ENCODE measurements around the gene RTL10. TPM values are rescaled to one million over a fixed set of nuclear protein-coding genes. Genes with fewer than 3 reads are reported as not detected.

Gene RTL10
- total and polyA plus RNA-seq, 2 of the 4 experiments (the other 2 are of a cell fraction), result 8.6 to 12.1 TPM

DNA sequence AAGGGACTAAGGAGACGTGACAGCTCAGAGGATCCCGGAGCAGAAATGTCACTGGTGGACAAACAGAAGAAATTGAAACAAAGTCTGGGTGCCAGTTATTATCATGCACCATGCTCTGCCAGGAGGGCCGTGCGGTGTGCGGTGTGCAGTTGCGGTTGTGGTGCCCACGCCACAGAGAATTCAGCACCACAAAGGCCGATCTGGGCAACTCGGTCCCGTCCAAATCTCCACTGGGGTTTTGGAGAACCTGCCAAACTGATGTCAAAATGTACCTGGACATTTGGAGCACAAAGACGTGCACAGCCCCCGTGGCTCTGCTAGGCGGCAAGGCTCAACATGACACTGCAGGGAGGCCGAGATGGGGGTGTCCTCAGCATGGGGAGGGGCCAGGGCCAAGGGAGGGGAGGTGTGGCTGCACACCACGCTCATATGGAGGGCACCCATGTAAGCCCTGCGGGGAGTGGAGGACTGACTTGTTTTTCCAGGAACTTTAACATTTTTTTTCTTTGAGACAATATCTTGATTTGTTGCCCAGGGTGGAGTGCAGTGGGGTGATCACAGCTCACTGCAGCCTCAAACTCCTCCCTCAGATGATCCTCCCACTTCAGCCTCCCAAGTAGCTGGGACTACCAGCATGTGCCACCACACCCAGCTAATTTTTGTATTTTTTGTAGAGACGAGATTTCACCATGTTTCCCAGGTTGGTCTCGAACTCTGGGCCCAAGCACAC lies 39.4 kb downstream of the RTL10 start:
- DNase-seq, result no peak
- dilution Hi-C loops (cut with HindIII; ENCODE audit: low sequenced_read_pairs, unreplicated experiment) (no loop called here), intact Hi-C loops (cut with micrococcal nuclease) (no loop called here), in situ Hi-C loops (cut with MboI; ENCODE audit: low sequenced_read_pairs) (no loop called here)
- Histone ChIP-seq H4K91ac (ENCODE audit: insufficient read depth, low read depth, low read length) (no peak overlapping the region), H3K56ac (ENCODE audit: extremely low read depth, insufficient read depth, low read length) (no peak overlapping the region), H2AK9ac (replicated peaks; ENCODE audit: low read depth, low read length, poor library complexity) (no peak overlapping the region), H3K14ac (replicated peaks; ENCODE audit: low read depth, low read length) (no peak overlapping the region), H2AK5ac (ENCODE audit: low read depth, low read length) (no peak overlapping the region), H4K8ac (ENCODE audit: low read depth in 2 of 2, low read length in 2 of 2) (no peak overlapping the region), H3K9me1 (ENCODE audit: insufficient read depth, low read length) (peaks cover 7% of the 10 kb centered on the region; the same call in 1 of the 2 replicates), H3K4me3 (ENCODE audit: insufficient read depth, low read depth, low read length) (no peak overlapping the region), H2BK20ac (ENCODE audit: low read depth, low read length) (no peak overlapping the region), H4K20me1 (ENCODE audit: insufficient read depth, low read length) (0 out of 2 replicates have a peak, but pooled peaks cover 5% of the 10 kb centered on the region), H2BK5ac (ENCODE audit: low read depth, low read length, poor library complexity, severe bottlenecking) (no peak overlapping the region), H3K9ac (ENCODE audit: low read depth, low read length) (no peak overlapping the region), H4K5ac (ENCODE audit: low read depth, low read length) (no peak overlapping the region), H3K27me3 (ENCODE audit: control insufficient read depth, insufficient read depth, low read length) (no peaks in the 10 kb centered on the region), H3K18ac (ENCODE audit: low read depth, low read length) (no peak overlapping the region), H3K27ac (ENCODE audit: insufficient read depth, low read length) (no peak overlapping the region), H3K79me1 (ENCODE audit: low read depth in 1 of 2, low read length in 2 of 2) (no peaks in the 10 kb centered on the region), H3K4me1 (ENCODE audit: control insufficient read depth, insufficient read depth, low read length) (peaks cover 9% of the 10 kb centered on the region), H3K4ac (ENCODE audit: low read depth, low read length) (no peak overlapping the region), H3K23ac (ENCODE audit: low read depth, low read length) (no peak overlapping the region), H3K9me3 (ENCODE audit: control insufficient read depth, insufficient read depth, low read length) (no peaks in the 10 kb centered on the region), H2BK15ac (ENCODE audit: low read depth, low read length) (no peak overlapping the region), H3K4me2 (ENCODE audit: low read depth, low read length) (no peak overlapping the region), H2BK120ac (ENCODE audit: low read depth, low read length) (no peak overlapping the region), H3K36me3 (ENCODE audit: control insufficient read depth, insufficient read depth, low read length) (no peaks in the 10 kb centered on the region), H2AFZ (replicated peaks; ENCODE audit: low read length, poor library complexity) (no peak overlapping the region)
- WGBS, 2 experiments (ENCODE audit: extremely low coverage in 2 of 2, insufficient read length in 1 of 2), result 95% methylated on average over 10 of the region's 18 CpGs; no CpG with 5 or more reads in 1 of the 2 experiments
- BruUV-seq (replicated peaks), result no TSS peak
- ChIA-PET CTCF (no interaction called here), POLR2A (ENCODE audit: unreplicated experiment) (no interaction called here)
- no peak for ATAC-seq (ENCODE audit: low read depth)
- TF ChIP-seq, protein P1, sequence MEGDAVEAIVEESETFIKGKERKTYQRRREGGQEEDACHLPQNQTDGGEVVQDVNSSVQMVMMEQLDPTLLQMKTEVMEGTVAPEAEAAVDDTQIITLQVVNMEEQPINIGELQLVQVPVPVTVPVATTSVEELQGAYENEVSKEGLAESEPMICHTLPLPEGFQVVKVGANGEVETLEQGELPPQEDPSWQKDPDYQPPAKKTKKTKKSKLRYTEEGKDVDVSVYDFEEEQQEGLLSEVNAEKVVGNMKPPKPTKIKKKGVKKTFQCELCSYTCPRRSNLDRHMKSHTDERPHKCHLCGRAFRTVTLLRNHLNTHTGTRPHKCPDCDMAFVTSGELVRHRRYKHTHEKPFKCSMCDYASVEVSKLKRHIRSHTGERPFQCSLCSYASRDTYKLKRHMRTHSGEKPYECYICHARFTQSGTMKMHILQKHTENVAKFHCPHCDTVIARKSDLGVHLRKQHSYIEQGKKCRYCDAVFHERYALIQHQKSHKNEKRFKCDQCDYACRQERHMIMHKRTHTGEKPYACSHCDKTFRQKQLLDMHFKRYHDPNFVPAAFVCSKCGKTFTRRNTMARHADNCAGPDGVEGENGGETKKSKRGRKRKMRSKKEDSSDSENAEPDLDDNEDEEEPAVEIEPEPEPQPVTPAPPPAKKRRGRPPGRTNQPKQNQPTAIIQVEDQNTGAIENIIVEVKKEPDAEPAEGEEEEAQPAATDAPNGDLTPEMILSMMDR (conservative IDR thresholded peaks at IDR 0.05; ENCODE audit: low read depth, low read length), result no peak
- TF ChIP-seq POLR2A (IDR thresholded peaks at IDR 0.05; ENCODE audit: low read depth, low read length), result no peak
- TF ChIP-seq, protein P2, sequence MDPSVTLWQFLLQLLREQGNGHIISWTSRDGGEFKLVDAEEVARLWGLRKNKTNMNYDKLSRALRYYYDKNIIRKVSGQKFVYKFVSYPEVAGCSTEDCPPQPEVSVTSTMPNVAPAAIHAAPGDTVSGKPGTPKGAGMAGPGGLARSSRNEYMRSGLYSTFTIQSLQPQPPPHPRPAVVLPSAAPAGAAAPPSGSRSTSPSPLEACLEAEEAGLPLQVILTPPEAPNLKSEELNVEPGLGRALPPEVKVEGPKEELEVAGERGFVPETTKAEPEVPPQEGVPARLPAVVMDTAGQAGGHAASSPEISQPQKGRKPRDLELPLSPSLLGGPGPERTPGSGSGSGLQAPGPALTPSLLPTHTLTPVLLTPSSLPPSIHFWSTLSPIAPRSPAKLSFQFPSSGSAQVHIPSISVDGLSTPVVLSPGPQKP (IDR thresholded peaks at IDR 0.05; ENCODE audit: borderline replicate concordance, low read depth, low read length), result no peak
- TF ChIP-seq, protein P3, sequence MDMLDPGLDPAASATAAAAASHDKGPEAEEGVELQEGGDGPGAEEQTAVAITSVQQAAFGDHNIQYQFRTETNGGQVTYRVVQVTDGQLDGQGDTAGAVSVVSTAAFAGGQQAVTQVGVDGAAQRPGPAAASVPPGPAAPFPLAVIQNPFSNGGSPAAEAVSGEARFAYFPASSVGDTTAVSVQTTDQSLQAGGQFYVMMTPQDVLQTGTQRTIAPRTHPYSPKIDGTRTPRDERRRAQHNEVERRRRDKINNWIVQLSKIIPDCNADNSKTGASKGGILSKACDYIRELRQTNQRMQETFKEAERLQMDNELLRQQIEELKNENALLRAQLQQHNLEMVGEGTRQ (IDR thresholded peaks at IDR 0.05; ENCODE audit: low read depth, low read length), result no peak
- TF ChIP-seq RCOR1 (IDR thresholded peaks at IDR 0.05; ENCODE audit: insufficient replicate concordance, low read length), result no peak
- TF ChIP-seq FOS (IDR thresholded peaks at IDR 0.05; ENCODE audit: low read depth, low read length), result no peak
- no peak for TF ChIP-seq RAD21 (IDR thresholded peaks at IDR 0.05; ENCODE audit: low read length)
